ENCODE measurements around the gene APLP2. TPM values are rescaled to one million over a fixed set of nuclear protein-coding genes. Genes with fewer than 3 reads are reported as not detected.
A peak's percentile ranks its signal among the peaks of the same experiment; 100 is the strongest.

The APLP2 gene
- total and polyA plus RNA-seq, 12 donors = 115 to 414 (median 299) TPM

GRCh38 chr11:130145975-130146776 lies 76.5 kb downstream of the APLP2 start:
- 71 to 72% methylated on average over 15 of the region's 15 CpGs for WGBS, 2 donors
- intact Hi-C loops (cut with DNase I) = loop anchor here in 1 of 10 donors (1.0 kb wide), 1 partner anchor 34 kb away; no protein-coding TSS in a partner anchor
- peak in 1 of 2 donors; percentile 27 for DNase-seq
- peak; percentile 38 to 76 (median 60) for ATAC-seq
- Histone ChIP-seq H3K9me3 (no peaks in the 10 kb centered on the region), H3K4me1 (peaks cover 6 to 65% (median 31%) of the 10 kb centered on the region in 9 donors), H3K27me3 (no peaks in the 10 kb centered on the region), H3K36me3 (peaks cover 0 to 51% (median 26%) of the 10 kb centered on the region in 9 donors), H3K27ac (peak overlapping the region in 9 of 10 donors; percentile 12 to 87 (median 54)), H3K4me3 (no peak overlapping the region)
- peak in 7 of 9 donors; percentile 12 to 52 (median 34) for TF ChIP-seq CTCF (IDR thresholded peaks at IDR 0.05)

GRCh38 chr11:130146796-130147195 lies 77.1 kb downstream of the APLP2 start:
- Histone ChIP-seq H3K36me3 (peaks cover 0 to 45% (median 21%) of the 10 kb centered on the region in 9 donors), H3K27ac (peak overlapping the region in 9 of 10 donors; percentile 12 to 87 (median 54)), H3K9me3 (no peaks in the 10 kb centered on the region), H3K4me1 (peaks cover 6 to 62% (median 26%) of the 10 kb centered on the region in 9 donors), H3K4me3 (no peak overlapping the region), H3K27me3 (no peaks in the 10 kb centered on the region)
- DNase-seq = peak in 1 of 2 donors; percentile 47
- peak; percentile 66 to 86 (median 79) for ATAC-seq
- no peak for TF ChIP-seq CTCF (IDR thresholded peaks at IDR 0.05)
- 34 to 48% methylated on average over 5 of the region's 5 CpGs for WGBS, 2 donors
- intact Hi-C loops (cut with DNase I) = loop anchor here in 1 of 10 donors (1.0 kb wide), 1 partner anchor 34 kb away; no protein-coding TSS in a partner anchor

GRCh38 chr11:130148796-130149326 lies 79.2 kb downstream of the APLP2 start:
- ATAC-seq = no peak
- intact Hi-C loops (cut with DNase I) = no loop called here

More at GRCh38 chr11:130148796-130149326, 79.2 kb downstream of the APLP2 start:
- Histone ChIP-seq H3K36me3 (peaks cover 0 to 27% (median 14%) of the 10 kb centered on the region in 9 donors), H3K27me3 (no peaks in the 10 kb centered on the region), H3K9me3 (no peaks in the 10 kb centered on the region), H3K4me1 (peaks cover 6 to 44% (median 16%) of the 10 kb centered on the region in 9 donors), H3K4me3 (no peak overlapping the region), H3K27ac (no peak overlapping the region)
- TF ChIP-seq CTCF (IDR thresholded peaks at IDR 0.05) = no peak
- 95 to 97% methylated on average over 12 of the region's 12 CpGs for WGBS, 2 donors
- no peak for DNase-seq

All from heart right ventricle (tissue), 16 donors.